NCI-H748 treated with DMSO at 0.1 percent for 48 hours (cell line): Measurements from ENCODE around the gene SS18L1.
A peak's percentile ranks its signal among the peaks of the same experiment; 100 is the strongest.

Experiments
- DNase-seq: peaks from one replicate; lab custom pipeline; 2025; lab: John Stamatoyannopoulos, UW

The SS18L1 gene

DNA sequence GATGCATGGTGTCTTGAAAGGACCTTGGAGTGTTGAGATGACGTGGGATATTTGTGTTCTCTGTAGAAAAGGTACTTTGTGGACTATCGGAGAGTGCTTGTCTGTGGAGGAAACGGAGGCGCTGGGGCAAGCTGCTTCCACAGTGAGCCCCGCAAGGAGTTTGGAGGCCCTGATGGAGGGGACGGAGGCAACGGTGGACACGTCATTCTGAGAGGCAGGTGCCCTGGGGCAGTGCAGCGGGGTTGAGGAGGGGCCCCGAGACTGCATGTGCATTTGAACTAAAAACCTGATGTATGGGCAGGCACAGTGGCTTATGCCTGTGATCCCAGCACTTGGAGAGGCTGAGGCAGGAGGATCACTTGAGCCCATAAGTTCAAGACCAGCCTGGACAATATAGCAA is 52.2 kb downstream of the SS18L1 start:
- DNase-seq = no peak

DNA sequence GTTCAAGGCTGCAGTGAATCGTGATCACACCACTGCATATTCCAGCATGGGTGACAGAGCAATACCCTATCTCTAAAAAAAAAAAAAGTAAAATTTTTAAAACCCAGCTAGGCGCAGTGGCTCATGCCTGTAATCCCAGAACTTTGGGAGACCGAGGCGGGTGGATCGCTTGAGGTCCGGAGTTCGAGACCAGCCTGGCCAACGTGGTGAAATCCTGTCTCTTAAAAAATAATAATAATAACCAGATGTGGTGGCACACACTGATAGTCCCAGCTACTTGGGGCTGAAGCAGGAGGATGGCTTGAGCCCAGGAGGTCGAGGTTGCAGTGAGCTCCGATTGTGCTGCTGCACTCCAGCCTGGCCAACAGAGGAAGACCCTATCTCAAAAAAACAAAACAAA is 52.7 kb downstream of the SS18L1 start:
- no peak for DNase-seq

DNA sequence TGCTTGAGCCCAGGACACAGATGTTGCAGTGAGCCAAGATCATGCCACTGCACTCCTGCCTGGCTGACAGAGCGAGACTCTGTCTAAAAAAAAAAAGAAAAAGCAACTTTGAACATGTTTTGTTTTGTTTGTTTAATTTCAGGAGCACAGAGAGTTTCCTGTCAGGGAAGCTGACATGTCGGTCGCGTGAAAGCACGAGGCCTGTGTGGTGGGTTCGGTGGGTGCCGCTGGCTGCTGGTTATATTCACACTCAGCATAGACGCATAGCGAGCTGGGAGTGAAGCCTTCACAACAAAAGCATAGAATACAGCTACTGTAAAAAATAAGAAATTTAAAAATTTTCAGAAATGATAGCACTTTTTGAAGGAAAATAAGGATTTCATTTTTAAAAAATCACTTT is 53.7 kb downstream of the SS18L1 start:
- DNase-seq = no peak

- no peak for DNase-seq
Observed at GRCh38 chr20:62197801-62198200, 54.2 kb downstream of the SS18L1 start.

GRCh38 chr20:62198496-62198895 is 54.9 kb downstream of the SS18L1 start:
- no peak for DNase-seq

GRCh38 chr20:62198931-62199330 is 55.4 kb downstream of the SS18L1 start:
- DNase-seq = no peak

DNA sequence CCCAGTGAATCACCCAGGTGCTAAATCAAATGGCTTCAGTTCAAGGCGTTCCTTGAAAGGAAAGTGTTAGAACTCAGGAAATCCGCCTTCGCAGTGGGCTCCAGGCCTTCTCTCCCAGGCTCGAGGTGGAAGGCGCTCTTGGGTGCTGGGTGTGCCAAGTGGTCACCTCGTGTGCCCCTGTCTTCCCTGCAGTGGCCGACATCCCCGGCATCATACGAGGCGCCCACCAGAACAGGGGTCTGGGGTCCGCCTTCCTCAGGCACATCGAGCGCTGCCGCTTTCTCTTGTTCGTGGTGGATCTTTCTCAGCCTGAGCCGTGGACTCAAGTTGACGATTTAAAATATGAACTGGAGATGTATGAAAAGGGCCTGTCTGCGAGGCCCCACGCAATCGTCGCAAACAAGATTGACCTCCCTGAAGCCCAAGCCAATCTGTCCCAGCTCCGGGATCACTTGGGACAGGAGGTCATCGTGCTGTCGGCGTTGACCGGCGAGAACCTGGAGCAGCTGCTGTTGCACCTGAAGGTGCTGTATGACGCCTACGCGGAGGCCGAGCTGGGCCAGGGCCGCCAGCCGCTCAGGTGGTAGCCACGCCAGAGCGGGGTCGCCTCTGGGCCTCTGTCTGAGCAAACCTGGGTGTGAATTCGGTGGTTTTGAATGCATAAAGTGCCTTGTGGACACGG is 57.1 kb downstream of the SS18L1 start:
- DNase-seq = no peak

- DNase-seq = no peak
Observed at GRCh38 chr20:62201173-62202082, 57.9 kb downstream of the SS18L1 start.

DNA sequence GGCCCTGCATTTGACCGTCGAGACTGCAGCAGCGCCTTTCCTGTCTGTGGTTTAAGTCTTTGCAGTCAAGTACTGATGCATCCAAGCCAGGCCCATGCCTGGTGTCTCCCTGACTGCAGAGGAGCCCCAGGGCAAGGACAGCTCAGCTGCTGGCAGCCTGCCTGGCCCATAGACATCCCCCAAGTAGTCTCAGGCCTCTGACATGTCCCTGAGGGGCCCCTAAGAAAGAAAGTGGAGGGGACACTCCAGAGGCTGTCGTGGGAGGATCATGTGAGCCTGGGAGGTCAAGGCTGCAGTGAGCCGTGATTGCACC is 58.5 kb downstream of the SS18L1 start:
- no peak for DNase-seq

DNA sequence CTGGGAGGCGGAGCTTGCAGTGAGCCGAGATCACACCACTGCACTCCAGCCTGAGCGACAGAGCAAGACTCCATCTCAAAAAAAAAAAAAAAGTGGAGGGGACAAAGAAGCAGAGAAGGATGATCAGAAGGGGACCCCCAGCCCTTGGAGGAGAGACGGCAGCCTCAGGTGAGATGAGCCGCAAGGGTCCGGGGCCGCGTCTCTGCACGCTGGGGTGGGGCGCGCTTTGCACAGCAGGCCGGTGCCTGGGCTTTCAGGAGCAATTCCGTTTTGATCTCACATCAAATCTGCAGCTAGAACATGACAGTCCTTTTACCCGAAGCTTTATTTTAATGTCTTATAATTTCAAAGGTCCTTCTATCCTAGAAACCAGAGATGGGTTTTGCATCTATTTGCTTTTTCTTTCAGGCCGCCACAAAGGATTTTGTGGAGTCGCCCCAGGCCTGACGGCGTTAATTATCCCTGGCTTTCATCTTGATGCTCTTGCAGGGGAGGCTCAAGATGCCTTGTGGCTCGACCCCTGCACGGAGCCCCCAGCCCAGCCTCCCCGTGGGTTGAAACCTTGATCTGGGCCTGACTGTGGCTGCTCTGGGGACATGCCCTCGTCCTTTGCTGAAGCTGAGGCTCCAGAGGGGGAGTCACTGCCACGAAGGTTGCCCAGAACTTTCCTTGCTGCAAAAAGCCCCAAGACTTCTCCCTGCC is 59.3 kb downstream of the SS18L1 start:
- DNase-seq = no peak

GRCh38 chr20:62203378-62204030 is 59.9 kb downstream of the SS18L1 start:
- no peak for DNase-seq

GRCh38 chr20:62205618-62206387 is 62.2 kb downstream of the SS18L1 start:
- no peak for DNase-seq

- no peak for DNase-seq
Observed at GRCh38 chr20:62206388-62206775, 62.8 kb downstream of the SS18L1 start.

- no peak for DNase-seq
Observed at GRCh38 chr20:62208061-62208794, 64.7 kb downstream of the SS18L1 start.

DNA sequence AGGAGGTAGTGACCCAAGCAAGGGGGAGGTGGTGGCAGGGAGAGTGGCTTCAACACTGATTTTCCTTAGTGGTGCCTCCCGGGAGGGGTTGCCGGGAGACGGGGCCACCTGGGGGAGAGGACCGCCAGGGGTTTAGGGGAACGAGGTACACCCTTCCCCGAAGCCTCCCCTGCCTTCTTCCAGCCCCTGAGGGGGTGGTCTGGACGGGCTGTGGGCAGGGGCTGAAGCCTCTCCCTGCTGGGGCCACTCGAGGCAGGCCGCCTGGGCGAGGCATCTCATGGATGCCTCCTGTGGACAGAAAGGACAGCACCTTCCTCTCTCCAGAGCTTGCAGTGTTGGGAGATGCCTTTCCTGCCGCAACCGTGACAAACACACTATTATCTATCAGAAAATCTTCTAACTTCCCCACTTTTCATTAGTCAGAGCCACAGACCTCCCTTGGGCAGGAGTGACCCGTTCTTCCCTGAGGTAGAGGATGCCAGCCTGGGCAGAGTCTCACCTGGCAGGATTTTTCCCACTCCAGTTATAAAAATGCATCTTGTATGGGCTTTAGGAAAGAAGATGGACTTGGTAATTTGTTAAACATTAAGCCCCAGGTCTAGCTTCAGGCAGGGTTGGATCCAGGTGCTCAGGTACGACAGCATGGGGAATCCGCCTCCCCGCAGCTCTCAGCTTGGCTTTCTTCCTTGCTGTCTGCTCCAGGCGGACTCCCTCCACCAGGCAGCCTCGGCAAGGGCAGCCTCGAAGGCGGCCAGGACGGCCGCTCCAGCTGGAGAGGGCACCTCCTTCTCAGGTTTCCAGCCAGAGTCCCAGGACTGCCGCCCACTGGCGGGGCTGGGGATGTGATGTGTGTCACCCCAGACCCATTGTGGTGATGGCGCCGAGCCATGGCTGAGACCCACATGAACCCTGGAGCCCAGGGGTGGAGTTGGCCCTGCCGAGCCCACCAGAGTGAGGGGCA is 65.5 kb downstream of the SS18L1 start:
- no peak for DNase-seq

DNA sequence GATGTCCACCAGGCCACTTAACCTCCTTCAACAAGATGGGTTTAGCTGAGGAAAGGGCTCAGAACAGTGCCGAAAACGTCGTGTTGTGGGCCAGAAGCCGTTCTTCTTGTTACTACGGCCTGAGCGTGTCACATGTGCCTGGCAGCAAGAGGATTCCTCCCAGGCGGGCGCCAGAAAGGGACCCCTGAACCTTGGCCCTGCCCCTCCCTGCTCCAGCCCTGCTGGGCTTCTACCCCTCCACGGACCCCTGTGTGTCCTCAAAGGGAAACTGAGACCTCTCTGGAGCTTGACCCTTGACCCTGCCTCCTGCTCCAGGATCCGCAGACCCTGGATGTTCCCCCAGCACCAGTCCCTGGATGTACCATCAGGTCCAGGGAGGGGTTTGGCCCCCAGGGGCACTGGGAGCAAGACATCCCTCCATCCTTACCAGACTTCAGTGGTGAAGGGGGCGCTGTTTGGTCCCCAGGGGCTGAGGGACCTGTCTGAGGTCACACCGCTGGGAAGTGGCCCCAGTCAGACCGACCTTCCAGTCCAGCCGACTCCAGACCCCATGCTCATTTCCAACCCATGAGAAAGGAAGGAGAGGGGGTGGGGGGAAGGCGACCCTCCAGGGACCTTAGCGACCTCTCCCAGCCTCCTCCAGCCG is 66.4 kb downstream of the SS18L1 start:
- DNase-seq = no peak

- DNase-seq = peak; percentile 46
Observed at GRCh38 chr20:62210496-62210855, 66.9 kb downstream of the SS18L1 start.

DNA sequence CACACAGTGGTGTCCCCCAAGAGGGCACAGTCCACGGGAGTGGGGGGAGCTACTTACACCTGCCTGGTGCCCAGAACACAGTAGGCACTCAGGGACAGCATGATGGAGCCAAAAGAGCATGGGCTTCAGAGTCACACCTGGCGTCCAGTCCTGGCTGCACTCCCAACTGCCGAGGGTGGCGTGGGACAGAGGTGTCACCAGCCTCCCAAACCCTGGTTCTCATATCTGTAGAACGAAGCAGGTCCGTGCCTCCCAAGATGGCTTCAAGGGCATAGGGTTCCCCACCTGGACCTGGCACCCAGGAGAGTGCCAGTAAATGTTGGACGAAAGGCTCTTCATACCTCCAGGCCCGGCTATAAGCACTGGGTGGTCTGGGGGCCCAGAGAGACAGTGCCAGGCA is 67.6 kb downstream of the SS18L1 start:
- DNase-seq = no peak

DNA sequence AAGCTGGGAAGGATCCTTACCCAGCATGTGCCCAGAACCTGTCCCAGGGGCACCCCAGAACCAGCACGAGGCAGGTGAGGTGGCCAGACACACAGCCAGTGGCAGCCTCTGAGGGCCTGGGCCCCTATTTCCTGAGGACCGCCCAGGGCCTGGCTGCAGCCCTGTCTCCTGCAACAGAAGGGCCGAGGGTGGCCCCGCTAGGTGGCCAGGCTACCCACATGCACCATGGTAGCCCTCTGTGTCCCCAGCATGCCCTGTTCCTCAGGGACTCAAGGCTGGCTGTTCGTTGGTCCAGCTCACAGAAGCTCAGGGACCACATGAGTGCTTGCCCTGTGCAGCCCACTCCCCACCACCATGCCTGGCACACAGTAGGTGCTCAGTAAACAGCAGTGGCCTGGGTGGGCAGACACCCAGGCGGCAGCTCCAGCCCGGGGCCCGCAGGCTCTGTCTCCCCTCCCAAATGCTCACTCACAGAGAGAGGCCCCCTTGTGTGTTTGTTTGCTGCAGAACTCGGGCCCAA is 68.3 kb downstream of the SS18L1 start:
- DNase-seq = no peak
